NCI-H1105 treated with DMSO at 0.1 percent for 48 hours (cell line): ENCODE data around the gene THOC5.
"Not testable (repeated sequence)": the region's sequence is repeated elsewhere in the genome, so short reads cannot be mapped to it uniquely, and the experiment has no call there.

Source experiments
- DNase-seq: peaks from one replicate; lab custom pipeline; 2025; lab: John Stamatoyannopoulos, UW

THOC5 gene

DNA sequence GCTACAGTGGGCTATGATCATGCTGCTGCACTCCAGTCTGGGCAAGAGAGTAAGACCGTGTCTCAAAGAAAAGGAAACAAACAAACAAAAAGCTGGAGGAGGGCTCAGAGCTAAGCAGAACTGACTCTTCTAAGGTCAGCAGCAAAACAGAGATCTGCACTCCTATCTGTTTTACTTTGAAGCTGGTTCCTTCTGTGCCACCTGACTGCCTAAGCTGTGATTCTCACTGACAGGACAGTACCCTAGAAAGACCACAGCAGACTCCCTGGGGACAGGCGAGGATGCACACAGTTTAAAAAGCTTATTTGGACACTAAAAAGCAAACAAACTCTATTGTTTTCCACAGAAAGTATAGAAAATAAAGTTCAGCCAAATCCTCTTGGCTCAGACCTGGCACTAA, 43.0 kb downstream of the THOC5 start:
- DNase-seq = no peak

DNA sequence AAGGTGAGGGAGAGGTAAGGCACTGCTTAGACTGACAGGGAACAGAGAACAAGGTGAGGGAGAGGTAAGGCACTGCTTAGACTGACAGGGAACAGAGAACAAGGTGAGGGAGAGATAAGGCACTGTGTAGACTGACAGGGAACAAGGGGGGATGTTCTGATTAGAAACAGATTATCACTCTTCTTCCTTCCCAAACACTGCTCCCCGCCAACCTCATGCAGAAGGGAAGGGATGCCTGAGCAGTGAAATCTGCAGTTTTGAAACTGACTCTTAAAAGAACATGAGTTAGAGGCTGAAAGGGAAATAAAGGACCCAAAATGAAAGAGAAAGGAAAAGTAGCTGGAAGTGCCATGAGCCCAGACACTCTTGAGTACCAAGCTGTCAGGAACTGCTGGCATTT, 43.7 kb downstream of the THOC5 start:
- no peak for DNase-seq

- no peak for DNase-seq
Observed at GRCh38 chr22:29509298-29509697, 44.3 kb downstream of the THOC5 start.

DNA sequence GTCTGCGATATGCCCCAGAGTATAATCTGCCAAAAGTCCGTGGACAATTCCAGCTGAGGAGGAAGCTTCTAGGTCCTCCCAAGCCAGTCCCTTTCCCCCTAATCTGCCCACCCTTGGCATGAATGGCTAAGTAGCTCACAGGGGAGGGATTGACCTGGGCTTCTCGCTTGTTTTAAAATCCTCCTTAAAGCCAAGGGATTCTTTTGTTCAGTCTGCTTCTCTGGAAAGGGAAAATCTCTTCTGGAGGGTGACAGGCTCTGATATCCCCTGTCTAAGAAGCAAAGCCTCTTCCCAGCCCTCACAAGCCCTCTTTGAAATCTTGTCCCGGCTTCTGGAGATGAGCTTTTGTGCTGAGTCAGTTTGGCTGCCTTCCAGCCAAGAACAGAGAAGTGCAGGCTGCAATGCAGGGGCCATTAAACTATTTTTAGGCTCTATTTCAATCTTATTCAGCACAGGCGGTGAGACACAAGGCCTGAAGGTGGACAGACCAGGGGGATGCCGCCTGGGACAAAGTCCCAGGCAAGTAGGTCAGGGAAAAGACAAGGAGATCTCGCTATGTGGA, 49.7 kb downstream of the THOC5 start:
- peak; percentile 18 for DNase-seq

- no peak for DNase-seq
Observed at GRCh38 chr22:29499852-29500251, 53.7 kb downstream of the THOC5 start.

- DNase-seq = no peak
Observed at GRCh38 chr22:29493636-29494035, 59.9 kb downstream of the THOC5 start.

DNA sequence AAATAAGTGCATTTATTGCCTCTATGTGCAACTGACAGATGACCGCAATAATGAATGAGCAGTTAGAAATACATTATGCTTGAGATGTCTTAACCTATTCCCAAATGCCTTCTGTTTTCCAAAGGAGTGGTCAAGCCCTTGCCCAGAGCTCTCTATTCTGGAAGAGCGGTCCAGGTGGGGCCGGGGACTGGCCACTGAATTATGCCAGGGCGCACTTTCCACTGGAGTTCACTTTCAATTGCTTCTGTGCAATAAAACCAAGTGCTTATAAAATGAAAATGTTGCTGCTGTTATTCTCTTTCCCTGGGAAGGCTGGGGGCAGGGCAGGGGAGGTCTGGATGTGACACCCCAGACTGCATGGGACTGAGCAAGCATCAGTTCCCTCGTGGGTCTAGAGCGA, 62.5 kb downstream of the THOC5 start:
- DNase-seq = no peak

GRCh38 chr22:29489127-29489780, 64.3 kb downstream of the THOC5 start:
- DNase-seq = not testable (repeated sequence)

GRCh38 chr22:29487426-29487986, 66.1 kb downstream of the THOC5 start:
- DNase-seq = no peak

GRCh38 chr22:29485448-29485847, 68.1 kb downstream of the THOC5 start:
- no peak for DNase-seq

GRCh38 chr22:29484642-29485041, 68.9 kb downstream of the THOC5 start:
- no peak for DNase-seq

GRCh38 chr22:29483254-29483653, 70.3 kb downstream of the THOC5 start:
- no peak for DNase-seq

DNA sequence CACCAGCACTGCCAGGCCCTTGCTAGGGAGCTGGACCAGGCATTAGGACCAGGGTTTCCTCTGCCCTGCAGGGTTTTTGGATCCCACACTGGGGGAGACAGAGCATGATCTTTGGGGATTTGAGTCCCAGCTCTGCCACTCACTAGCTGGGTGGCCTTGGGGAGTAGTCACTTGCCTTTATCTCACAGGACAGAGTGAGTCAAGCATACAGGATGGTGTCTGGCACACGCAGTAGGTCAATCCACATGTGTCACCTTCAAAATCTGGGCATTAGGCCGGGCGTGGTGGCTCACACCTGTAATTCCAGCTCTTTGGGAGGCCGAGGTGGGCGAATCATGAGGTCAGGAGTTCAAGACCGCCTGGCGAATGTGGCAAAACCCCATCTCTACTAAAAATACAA, 70.8 kb downstream of the THOC5 start:
- DNase-seq = no peak

- DNase-seq = no peak
Observed at GRCh38 chr22:29482253-29482652, 71.3 kb downstream of the THOC5 start.

- no peak for DNase-seq
Observed at GRCh38 chr22:29481265-29482000, 72.1 kb downstream of the THOC5 start.

- DNase-seq = no peak
Observed at GRCh38 chr22:29480512-29481264, 72.9 kb downstream of the THOC5 start.

DNA sequence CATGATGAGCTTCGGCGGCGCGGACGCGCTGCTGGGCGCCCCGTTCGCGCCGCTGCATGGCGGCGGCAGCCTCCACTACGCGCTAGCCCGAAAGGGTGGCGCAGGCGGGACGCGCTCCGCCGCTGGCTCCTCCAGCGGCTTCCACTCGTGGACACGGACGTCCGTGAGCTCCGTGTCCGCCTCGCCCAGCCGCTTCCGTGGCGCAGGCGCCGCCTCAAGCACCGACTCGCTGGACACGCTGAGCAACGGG, 73.4 kb downstream of the THOC5 start:
- DNase-seq = no peak

GRCh38 chr22:29479417-29480261, 73.9 kb downstream of the THOC5 start, which contains the start of gene NEFH:
TSS of gene NEFH (plus strand) at chr22:29480218. CDS start at chr22:29480263, 45 bp downstream.
- DNase-seq = no peak

DNA sequence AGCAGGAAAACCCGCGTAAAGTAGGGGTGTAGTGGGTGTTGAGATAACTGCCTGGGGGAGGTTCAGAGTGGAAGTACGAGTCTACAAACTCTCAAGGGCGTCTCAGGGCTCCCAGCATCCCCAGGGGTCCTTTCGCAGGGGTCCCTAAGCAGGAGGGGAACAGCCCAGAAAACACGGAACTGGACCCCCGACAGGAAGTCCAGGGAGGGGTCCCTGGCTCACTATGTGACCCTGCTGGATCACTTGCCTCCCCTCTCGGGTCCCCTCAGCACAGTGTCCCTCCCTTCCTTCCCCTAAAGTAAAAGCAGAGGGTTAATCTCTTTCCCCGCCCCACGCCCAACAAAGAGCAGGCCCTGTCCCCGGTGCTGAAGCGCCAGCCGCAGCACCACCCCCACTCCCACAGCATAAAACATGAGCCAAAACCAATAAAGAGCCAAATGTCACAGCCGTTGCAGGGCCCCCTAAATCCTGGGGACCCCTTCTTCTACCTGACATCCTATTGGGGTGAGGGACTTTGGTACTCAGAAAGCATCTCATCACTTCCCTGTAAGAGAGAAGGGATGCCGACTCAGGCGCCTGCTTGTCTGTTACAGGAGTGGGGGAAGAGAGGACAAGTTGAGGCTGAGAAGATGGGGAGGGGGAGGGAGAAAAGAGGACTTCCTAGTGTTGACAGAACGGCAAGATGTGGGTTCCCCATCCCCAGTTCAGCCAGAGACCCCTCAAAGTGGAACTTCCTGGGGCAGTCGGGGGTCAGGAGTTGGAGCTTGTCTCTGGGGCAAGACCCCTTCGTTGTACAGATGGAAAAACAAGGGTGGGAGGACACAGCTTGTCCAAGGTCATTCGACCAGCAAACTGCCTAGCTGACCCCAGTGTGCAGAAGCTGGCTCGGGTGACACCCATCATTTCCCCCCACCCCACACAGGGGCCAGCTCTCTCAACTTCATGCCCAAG, 75.0 kb downstream of the THOC5 start:
- DNase-seq = no peak

DNA sequence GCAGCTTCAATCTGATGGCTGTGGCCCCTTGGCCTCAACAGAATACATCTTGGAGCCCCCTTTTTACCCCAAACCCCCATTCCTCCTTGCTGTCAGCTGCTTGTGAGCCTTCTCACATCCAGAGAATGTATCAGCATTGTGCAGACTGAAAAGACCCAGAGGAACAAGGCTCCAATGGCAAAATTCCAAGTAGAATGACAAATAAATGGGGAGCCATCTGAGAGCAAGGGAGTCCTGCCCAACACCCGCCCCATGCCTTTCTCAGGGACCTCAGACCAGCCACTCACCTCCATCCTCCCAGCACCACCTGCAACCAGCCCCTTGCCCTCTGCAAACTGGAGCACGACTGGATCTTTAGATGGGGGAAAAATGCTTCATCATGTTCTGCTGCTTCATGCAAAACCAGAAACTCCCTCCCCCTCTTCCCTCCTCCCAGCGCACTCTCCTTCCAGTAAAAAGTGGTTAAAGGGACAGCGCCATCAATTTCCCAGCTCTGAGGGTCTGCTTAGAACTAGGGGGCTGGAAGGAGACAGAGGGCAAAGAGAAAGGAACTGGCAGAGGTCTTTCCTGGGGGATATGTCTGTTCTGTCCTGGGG, 75.7 kb downstream of the THOC5 start:
- DNase-seq = peak; percentile 26
